Measurements from ENCODE around the gene LSS. TPM values are rescaled to one million over a fixed set of nuclear protein-coding genes. Genes with fewer than 3 reads are reported as not detected.
"Not testable (repeated sequence)": the region's sequence is repeated elsewhere in the genome, so short reads cannot be mapped to it uniquely, and the experiment has no call there.

The LSS gene
- total and polyA plus RNA-seq, 2 of the 8 experiments (the other 6 are each of a cell fraction or from before 2014, with no cell fraction given) = 96.1 to 123 TPM

GRCh38 chr21:46176443-46177129, 52.0 kb downstream of the LSS start:
- H3K18ac ChIP-seq (ENCODE audit: extremely low read depth, low read length); H3K9me3 ChIP-seq (ENCODE audit: insufficient read depth in 2 of 2, low read depth in 1 of 2, low read length in 1 of 2); H3K4me2 ChIP-seq (ENCODE audit: insufficient read depth in 1 of 2, low read depth in 2 of 2, low read length in 2 of 2); H3K23ac ChIP-seq (ENCODE audit: insufficient read length); H3K36me3 ChIP-seq (ENCODE audit: control insufficient read depth in 2 of 4, insufficient read depth in 4 of 4, low read length in 3 of 4); H2BK20ac ChIP-seq (ENCODE audit: low read length); H3K14ac ChIP-seq (ENCODE audit: insufficient read length); H2BK5ac ChIP-seq (ENCODE audit: low read depth, low read length); H2BK12ac ChIP-seq (ENCODE audit: low read depth, low read length); DNase-seq (ENCODE audit: low read depth in 1 of 2, low spot score in 2 of 2); H3K56ac ChIP-seq (replicated peaks; ENCODE audit: insufficient read length, low read depth, low read length); H4K91ac ChIP-seq (replicated peaks; ENCODE audit: insufficient read length, low read length); H4K8ac ChIP-seq (ENCODE audit: extremely low read depth, insufficient read depth, low read length); H3K79me1 ChIP-seq (ENCODE audit: low read depth, low read length); H2AFZ ChIP-seq (ENCODE audit: low read length); H2BK120ac ChIP-seq (replicated peaks; ENCODE audit: low read depth, low read length); POLR2A ChIA-PET (ENCODE audit: partially characterized antibody); H3K23me2 ChIP-seq (ENCODE audit: low read depth, low read length); H4K5ac ChIP-seq (ENCODE audit: insufficient read length, low read depth, low read length); H3K4ac ChIP-seq (replicated peaks; ENCODE audit: insufficient read length, low read depth, low read length); H3K4me3 ChIP-seq (ENCODE audit: extremely low read depth in 1 of 4, insufficient read depth in 2 of 4, low read depth in 3 of 4, low read length in 4 of 4); H2AK5ac ChIP-seq (ENCODE audit: low read depth, low read length); H3K27me3 ChIP-seq (replicated peaks in 1 of 4; ENCODE audit: control insufficient read depth in 3 of 4, extremely low read depth in 1 of 4, insufficient read depth in 3 of 4, low read length in 3 of 4); H2BK15ac ChIP-seq (ENCODE audit: low read length); FAIRE-seq; H3K9ac ChIP-seq (replicated peaks in 1 of 4; ENCODE audit: extremely low read depth in 1 of 4, low read depth in 3 of 4, low read length in 3 of 4); H3K27ac ChIP-seq (ENCODE audit: low read depth, low read length): not testable (repeated sequence)
- H3K4me1 ChIP-seq (replicated peaks in 1 of 4; ENCODE audit: control insufficient read depth in 3 of 4, insufficient read depth in 4 of 4, low read length in 3 of 4) = peaks cover 0 to 14% (median 5%) of the 10 kb centered on the region in 4 experiments; a peak in 5 of 7 replicates
- 89% methylated on average over 3 of the region's 3 CpGs; no CpG with 5 or more reads in 1 of the 2 experiments for WGBS, 2 experiments (ENCODE audit: extremely low coverage in 1 of 2, insufficient coverage in 1 of 2, insufficient read length in 1 of 2, insufficient replicate concordance in 2 of 2, low coverage in 1 of 2, low lambda C conversion rate in 2 of 2, missing lambda C conversion rate in 1 of 2)
- peaks cover 0 to 41% of the 10 kb centered on the region in 2 experiments; a peak in 2 of 4 replicates for H3K79me2 ChIP-seq (ENCODE audit: control insufficient read depth in 1 of 2, insufficient read depth in 2 of 2, low read length in 2 of 2)
- H4K20me1 ChIP-seq (replicated peaks in 1 of 2; ENCODE audit: control insufficient read depth in 1 of 2, insufficient read depth in 2 of 2, low read length in 2 of 2) = peaks cover 0 to 14% of the 10 kb centered on the region in 2 experiments
- CTCF ChIA-PET (ENCODE audit: partially characterized antibody) = interaction anchor here (1.4 to 2.8 kb wide), 4 partner anchors 9 to 34 kb away, joined by 3 to 11 read pairs (median 5); no protein-coding TSS in a partner anchor

All from H1 (cell line).